Measurements from ENCODE around the gene IGFBP6. TPM values are rescaled to one million over a fixed set of nuclear protein-coding genes. Genes with fewer than 3 reads are reported as not detected.

The IGFBP6 gene
- total and polyA plus RNA-seq, 8 donors = 2.2 to 32.8 (median 14.6) TPM

DNA sequence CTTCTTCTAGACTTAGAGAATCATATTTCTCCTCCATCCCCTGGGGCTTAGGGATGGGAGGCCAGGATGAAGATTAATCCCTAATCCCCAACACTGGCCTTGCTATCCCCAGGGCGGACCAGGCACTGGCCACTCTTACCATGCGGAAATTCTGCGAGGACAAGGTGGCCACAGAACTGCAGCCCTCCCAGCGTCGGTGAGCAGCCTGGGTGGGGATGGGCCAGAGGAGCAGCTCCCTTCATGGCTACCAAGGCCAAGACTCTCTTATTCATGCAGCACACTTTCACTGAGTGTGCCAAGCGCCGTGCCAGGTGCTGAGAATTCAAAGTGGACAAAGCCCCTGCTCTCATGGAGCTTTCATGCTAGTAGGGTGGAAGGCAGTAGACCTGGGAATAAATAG, 40.6 kb upstream of the IGFBP6 start:
- Histone ChIP-seq H3K9me3 (no peaks in the 10 kb centered on the region), H3K27me3 (no peaks in the 10 kb centered on the region), H3K4me3 (no peak overlapping the region), H3K36me3 (no peaks in the 10 kb centered on the region), H3K4me1 (peaks cover 25 to 34% (median 29%) of the 10 kb centered on the region in 3 donors), H3K27ac (no peak overlapping the region)
- intact Hi-C loops (cut with DNase I) = no loop called here
- FAIRE-seq (no peak), DNase-seq (peak in 3 of 6 donors; percentile 22 to 37 (median 31)), ATAC-seq (no peak)
- WGBS, 2 donors = 93 to 95% methylated on average over 7 of the region's 7 CpGs
- TF ChIP-seq, protein P1, sequence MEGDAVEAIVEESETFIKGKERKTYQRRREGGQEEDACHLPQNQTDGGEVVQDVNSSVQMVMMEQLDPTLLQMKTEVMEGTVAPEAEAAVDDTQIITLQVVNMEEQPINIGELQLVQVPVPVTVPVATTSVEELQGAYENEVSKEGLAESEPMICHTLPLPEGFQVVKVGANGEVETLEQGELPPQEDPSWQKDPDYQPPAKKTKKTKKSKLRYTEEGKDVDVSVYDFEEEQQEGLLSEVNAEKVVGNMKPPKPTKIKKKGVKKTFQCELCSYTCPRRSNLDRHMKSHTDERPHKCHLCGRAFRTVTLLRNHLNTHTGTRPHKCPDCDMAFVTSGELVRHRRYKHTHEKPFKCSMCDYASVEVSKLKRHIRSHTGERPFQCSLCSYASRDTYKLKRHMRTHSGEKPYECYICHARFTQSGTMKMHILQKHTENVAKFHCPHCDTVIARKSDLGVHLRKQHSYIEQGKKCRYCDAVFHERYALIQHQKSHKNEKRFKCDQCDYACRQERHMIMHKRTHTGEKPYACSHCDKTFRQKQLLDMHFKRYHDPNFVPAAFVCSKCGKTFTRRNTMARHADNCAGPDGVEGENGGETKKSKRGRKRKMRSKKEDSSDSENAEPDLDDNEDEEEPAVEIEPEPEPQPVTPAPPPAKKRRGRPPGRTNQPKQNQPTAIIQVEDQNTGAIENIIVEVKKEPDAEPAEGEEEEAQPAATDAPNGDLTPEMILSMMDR (IDR thresholded peaks at IDR 0.05) = no peak

DNA sequence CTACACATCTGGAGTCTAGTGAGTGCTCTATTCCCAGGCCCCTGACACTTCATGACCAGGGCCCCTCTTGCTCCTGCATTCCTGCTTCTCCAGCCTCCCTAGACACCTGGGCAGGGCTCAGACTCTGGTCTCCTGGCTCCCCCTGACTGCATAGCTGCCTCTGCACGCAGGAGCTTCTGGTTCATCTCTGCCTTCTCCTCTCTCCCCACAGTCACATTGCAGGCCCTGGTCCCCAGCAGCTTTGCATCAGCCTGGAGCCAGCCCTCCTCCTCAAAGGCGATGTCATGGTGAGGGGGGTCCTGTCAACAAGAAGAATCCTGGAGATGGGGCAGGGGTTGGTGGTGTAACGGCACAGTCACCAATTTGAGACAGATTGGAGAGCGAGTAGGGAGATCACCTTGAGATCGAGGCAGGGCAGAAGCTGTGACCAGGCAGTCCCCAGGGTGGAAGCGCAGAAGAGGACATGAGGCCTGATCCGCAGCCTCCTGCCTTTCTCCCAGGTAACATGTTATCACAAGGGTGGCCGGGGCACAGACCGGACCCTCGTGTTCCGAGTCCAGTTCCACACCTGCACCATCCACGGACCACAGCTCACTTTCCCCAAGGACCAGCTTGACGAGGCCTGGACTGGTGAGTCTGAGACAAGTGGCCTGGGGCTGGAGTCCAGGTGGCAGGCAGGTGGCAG, 39.5 kb upstream of the IGFBP6 start:
- Histone ChIP-seq H3K36me3 (peaks cover 0 to 6% (median 0%) of the 10 kb centered on the region in 3 donors), H3K9me3 (no peaks in the 10 kb centered on the region), H3K27me3 (no peaks in the 10 kb centered on the region), H3K27ac (no peak overlapping the region), H3K4me1 (peaks cover 26 to 35% (median 28%) of the 10 kb centered on the region in 3 donors), H3K4me3 (no peak overlapping the region)
- intact Hi-C loops (cut with DNase I) = no loop called here
- ATAC-seq = no peak
- no peak for FAIRE-seq
- 86 to 87% methylated on average over 13 of the region's 13 CpGs for WGBS, 2 donors
- TF ChIP-seq, protein P1 (IDR thresholded peaks at IDR 0.05) = no peak
- DNase-seq = peak in 3 of 6 donors; percentile 26 to 75 (median 34)

DNA sequence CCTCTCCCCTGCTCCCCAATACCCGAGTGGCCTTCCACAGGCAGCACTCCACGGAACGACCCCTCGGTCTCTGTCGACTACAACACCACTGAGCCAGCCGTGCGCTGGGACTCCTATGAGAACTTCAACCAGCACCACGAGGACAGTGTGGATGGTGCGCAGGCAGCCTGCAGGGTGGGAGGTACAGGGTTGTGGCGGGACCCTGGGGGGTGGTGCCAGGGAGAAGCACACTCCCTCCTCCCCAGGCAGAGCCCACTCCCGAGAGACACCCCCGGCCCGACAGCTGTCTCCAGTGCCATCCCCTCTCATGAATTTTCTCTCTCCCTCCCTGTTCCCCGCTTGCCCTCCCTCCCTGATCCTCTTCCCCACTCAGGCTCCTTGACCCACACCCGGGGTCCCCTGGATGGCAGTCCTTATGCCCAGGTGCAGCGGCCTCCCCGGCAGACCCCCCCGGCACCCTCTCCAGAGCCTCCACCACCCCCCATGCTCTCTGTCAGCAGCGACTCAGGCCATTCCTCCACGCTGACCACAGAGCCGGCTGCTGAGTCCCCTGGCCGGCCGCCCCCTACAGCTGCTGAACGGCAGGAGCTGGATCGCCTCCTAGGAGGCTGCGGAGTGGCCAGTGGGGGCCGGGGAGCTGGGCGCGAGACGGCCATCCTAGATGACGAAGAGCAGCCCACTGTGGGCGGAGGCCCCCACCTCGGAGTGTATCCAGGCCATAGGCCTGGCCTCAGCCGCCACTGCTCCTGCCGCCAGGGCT, 38.6 kb upstream of the IGFBP6 start:
- intact Hi-C loops (cut with DNase I) = no loop called here
- Histone ChIP-seq H3K4me1 (peaks cover 18 to 26% (median 22%) of the 10 kb centered on the region in 3 donors), H3K27ac (no peak overlapping the region), H3K36me3 (peaks cover 0 to 14% (median 4%) of the 10 kb centered on the region in 3 donors), H3K27me3 (no peaks in the 10 kb centered on the region), H3K9me3 (no peaks in the 10 kb centered on the region), H3K4me3 (no peak overlapping the region)
- DNase-seq (peak in 3 of 6 donors; percentile 20 to 83 (median 50)), ATAC-seq (no peak), FAIRE-seq (no peak)
- 83 to 87% methylated on average over 33 to 35 of the region's 35 CpGs for WGBS, 2 donors
- TF ChIP-seq, protein P1 (IDR thresholded peaks at IDR 0.05) = no peak

DNA sequence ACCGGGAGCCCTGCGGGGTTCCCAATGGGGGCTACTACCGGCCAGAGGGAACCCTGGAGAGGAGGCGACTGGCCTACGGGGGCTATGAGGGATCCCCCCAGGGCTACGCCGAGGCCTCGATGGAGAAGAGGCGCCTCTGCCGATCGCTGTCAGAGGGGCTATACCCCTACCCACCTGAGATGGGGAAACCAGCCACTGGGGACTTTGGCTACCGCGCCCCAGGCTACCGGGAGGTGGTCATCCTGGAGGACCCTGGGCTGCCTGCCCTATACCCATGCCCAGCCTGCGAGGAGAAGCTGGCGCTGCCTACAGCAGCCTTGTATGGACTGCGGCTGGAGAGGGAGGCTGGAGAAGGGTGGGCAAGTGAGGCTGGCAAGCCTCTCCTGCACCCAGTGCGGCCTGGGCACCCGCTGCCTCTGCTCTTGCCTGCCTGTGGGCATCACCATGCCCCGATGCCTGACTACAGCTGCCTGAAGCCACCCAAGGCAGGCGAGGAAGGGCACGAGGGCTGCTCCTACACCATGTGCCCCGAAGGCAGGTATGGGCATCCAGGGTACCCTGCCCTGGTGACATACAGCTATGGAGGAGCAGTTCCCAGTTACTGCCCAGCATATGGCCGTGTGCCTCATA, 37.9 kb upstream of the IGFBP6 start:
- ATAC-seq = no peak

More for the DNA sequence above, 37.9 kb upstream of the IGFBP6 start:
- FAIRE-seq (no peak), DNase-seq (peak in 4 of 6 donors; percentile 24 to 79 (median 52))
- Histone ChIP-seq H3K27me3 (no peaks in the 10 kb centered on the region), H3K36me3 (peaks cover 0 to 14% (median 9%) of the 10 kb centered on the region in 3 donors), H3K4me1 (peaks cover 18 to 26% (median 22%) of the 10 kb centered on the region in 3 donors), H3K9me3 (no peaks in the 10 kb centered on the region), H3K4me3 (no peak overlapping the region), H3K27ac (no peak overlapping the region)
- intact Hi-C loops (cut with DNase I) = loop anchor here in 2 of 3 donors (5.0 to 10.0 kb wide), 2 partner anchors 38 to 135 kb away; partner anchors contain the start of gene IGFBP6 (in 1 of the 2)
- TF ChIP-seq, protein P1 (IDR thresholded peaks at IDR 0.05) = no peak
- WGBS, 2 donors = 89 to 93% methylated on average over 21 to 24 of the region's 24 CpGs

All from pancreas (tissue), 10 donors.